Sigmoid colon (tissue), 4 donors: ENCODE data around the gene GRID1.

Experiments used
- EP300 ChIP-seq, 4 donors: sonication (generic); formaldehyde crosslinking; IDR thresholded peaks; one replicate each; pipeline ENCODE4 v1.6.1; 2017; ENCODE audit warnings: antibody characterized with exemption in 4 of 4
- POLR2AphosphoS5 ChIP-seq, 4 donors: sonication (generic); formaldehyde crosslinking; IDR thresholded peaks; one replicate each; pipeline ENCODE4 v1.6.1; 2017; ENCODE audit warnings: antibody characterized with exemption in 4 of 4
- TF ChIP-seq, protein P1 (sequence below), 4 experiments: fragments of 450-650 bp in 3 of 4; fragments of 200-600 bp in 1 of 4; IDR thresholded peaks; one replicate each; pipeline ENCODE4 v1.5.1; 2016 to 2019; ENCODE audit warnings: antibody characterized with exemption in 4 of 4, mild to moderate bottlenecking in 3 of 4, moderate library complexity in 2 of 4

DNA sequence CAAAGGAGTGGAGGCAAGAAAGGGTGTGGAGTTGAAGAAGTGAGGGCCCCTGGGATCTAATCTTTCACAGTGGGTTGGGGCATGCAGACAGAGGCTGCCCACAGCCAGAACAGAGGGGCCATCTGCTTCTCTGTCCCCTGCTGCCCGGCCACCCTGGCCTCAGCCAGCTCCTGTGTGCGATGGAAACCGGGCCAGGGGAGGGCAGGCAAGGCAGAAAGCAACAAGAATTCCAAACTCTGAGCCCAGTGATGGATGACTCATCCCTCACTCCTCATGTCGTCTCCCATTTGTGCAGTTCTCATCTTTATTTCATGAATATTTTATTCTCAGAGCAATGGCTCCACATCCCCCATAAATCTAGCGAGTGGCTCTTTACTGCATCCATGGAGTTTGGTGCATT lies 757.1 kb downstream of the GRID1 start:
- no peak for TF ChIP-seq EP300 (IDR thresholded peaks at IDR 0.05)
- no peak for TF ChIP-seq POLR2AphosphoS5 (IDR thresholded peaks at IDR 0.05)
- TF ChIP-seq, protein P1, sequence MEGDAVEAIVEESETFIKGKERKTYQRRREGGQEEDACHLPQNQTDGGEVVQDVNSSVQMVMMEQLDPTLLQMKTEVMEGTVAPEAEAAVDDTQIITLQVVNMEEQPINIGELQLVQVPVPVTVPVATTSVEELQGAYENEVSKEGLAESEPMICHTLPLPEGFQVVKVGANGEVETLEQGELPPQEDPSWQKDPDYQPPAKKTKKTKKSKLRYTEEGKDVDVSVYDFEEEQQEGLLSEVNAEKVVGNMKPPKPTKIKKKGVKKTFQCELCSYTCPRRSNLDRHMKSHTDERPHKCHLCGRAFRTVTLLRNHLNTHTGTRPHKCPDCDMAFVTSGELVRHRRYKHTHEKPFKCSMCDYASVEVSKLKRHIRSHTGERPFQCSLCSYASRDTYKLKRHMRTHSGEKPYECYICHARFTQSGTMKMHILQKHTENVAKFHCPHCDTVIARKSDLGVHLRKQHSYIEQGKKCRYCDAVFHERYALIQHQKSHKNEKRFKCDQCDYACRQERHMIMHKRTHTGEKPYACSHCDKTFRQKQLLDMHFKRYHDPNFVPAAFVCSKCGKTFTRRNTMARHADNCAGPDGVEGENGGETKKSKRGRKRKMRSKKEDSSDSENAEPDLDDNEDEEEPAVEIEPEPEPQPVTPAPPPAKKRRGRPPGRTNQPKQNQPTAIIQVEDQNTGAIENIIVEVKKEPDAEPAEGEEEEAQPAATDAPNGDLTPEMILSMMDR (IDR thresholded peaks at IDR 0.05): no peak
